Upper lobe of left lung (tissue), 6 donors: ENCODE measurements around the gene IL17RE. TPM values are rescaled to one million over a fixed set of nuclear protein-coding genes. Genes with fewer than 3 reads are reported as not detected.
"Not testable (repeated sequence)": the region's sequence is repeated elsewhere in the genome, so short reads cannot be mapped to it uniquely, and the experiment has no call there.

Source experiments
- ATAC-seq, 2 donors: fragments of 200-7000 bp; cut with Tn5 transposase; one replicate each; pipeline ENCODE4 v1.9.1; 2022; ENCODE audit warnings: mild to moderate bottlenecking in 2 of 2, moderate library complexity in 2 of 2; ENCODE audit not compliant: low FRiP score in 2 of 2
- DNase-seq, 2 donors: peaks; one replicate each; pipeline ENCODE4 v3.0.0-alpha.2; 2019 to 2020
- H3K27ac ChIP-seq, 4 donors: fragments of 200-600 bp; sonication (generic); one replicate each; pipeline ENCODE4 v1.5.1; 2016 to 2019
- H3K27me3 ChIP-seq, 4 donors: fragments of 200-600 bp; sonication (generic); one replicate each; pipeline ENCODE4 v1.5.1; 2017 to 2019
- H3K36me3 ChIP-seq, 4 donors: fragments of 200-600 bp; sonication (generic); one replicate each; pipeline ENCODE4 v1.5.1; 2016 to 2019
- H3K4me1 ChIP-seq, 4 donors: fragments of 200-600 bp; sonication (generic); one replicate each; pipeline ENCODE4 v1.5.1; 2018 to 2019
- H3K4me3 ChIP-seq, 4 donors: fragments of 200-600 bp; sonication (generic); one replicate each; pipeline ENCODE4 v1.5.1; 2017 to 2019; ENCODE audit warnings: mild to moderate bottlenecking in 2 of 4, moderate library complexity in 1 of 4
- H3K9me3 ChIP-seq, 4 donors: fragments of 200-600 bp; sonication (generic); one replicate each; pipeline ENCODE4 v1.5.1; 2018 to 2019
- EP300 ChIP-seq, 4 donors: sonication (generic); formaldehyde crosslinking; IDR thresholded peaks; one replicate each; pipeline ENCODE4 v1.5.1; 2017; ENCODE audit warnings: antibody characterized with exemption in 4 of 4, control low read depth in 2 of 4
- POLR2A ChIP-seq, 4 donors: fragments of 450-650 bp; IDR thresholded peaks; one replicate each; pipeline ENCODE4 v1.5.1; 2016 to 2017; ENCODE audit warnings: antibody characterized with exemption in 4 of 4, mild to moderate bottlenecking in 2 of 4
- POLR2AphosphoS5 ChIP-seq, 2 donors: sonication (generic); formaldehyde crosslinking; IDR thresholded peaks; one replicate each; pipeline ENCODE4 v1.5.1; 2017; ENCODE audit warnings: antibody characterized with exemption in 2 of 2
- WGBS, 2 donors: methylation state at CpG; one replicate each; pipeline ENCODE4 v1.1.5; 2017 to 2018; 5-methylcytosine and 5-hydroxymethylcytosine counted together
- total RNA-seq, 6 donors: library from RNA; depleted of rRNA in 4 of 6; stranded (reverse); fragments of >200 nt in 4 of 6; gene quantifications; one replicate each; pipeline versions ENCODE4 v1.1.0 to v1.2.1, GENCODE V29; 2016 to 2021
- TF ChIP-seq, protein P1 (sequence below), 6 experiments: fragments of 450-650 bp in 4 of 6; fragments of 200-600 bp in 2 of 6; sonication (generic) in 2 of 6; IDR thresholded peaks; one replicate each; pipeline ENCODE4 v1.5.1; 2016 to 2019; ENCODE audit warnings: antibody characterized with exemption in 6 of 6
- donor health status: DM: no; HTN: no; CAD: no; lungs with moderate emphysema.
- donor health status: DM: no; HTN: yes; CAD: no; lungs with severe emphysema.

The IL17RE gene
- total RNA-seq, 6 donors from 2014 or later: 16.1 to 44.8 (median 27.0) TPM

DNA sequence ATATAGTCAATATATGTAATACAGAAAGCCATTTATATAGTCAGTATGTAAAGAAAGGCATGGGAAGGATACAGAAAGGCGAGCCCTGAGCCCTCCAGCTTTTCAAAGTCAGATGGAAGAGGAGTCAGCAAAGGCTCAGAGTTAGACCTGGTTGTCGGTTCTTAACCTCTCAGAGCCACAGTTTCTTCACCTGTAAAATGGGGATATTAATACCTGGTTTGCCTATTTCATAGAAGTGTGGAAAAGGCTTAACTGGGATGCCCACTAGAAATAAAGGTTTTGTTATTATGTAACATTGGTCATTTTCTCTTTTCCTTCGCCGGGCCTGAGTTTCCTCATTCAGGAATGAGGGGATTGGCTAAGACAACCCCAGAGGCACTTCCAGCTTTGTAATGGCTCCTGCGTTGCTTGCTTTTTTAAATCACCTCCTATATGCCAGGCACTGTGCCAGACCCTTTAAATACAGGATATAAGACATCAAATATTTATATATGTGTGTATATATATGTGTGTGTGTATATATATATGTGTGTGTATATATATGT lies 33.4 kb downstream of the IL17RE start:
- H3K27ac ChIP-seq: no peak overlapping the region

GRCh38 chr3:9937486-9938238 lies 35.0 kb downstream of the IL17RE start:
- peaks cover 16 to 29% (median 22%) of the 10 kb centered on the region in 4 donors for H3K4me1 ChIP-seq
- no peak for DNase-seq
- H3K27me3 ChIP-seq: no peaks in the 10 kb centered on the region
- WGBS, 2 donors: 94% methylated on average over 5 to 13 of the region's 13 CpGs
- no peak for ATAC-seq
- no peak overlapping the region for H3K27ac ChIP-seq
- TF ChIP-seq POLR2AphosphoS5 (IDR thresholded peaks at IDR 0.05) (no peak), EP300 (IDR thresholded peaks at IDR 0.05) (no peak), POLR2A (IDR thresholded peaks at IDR 0.05) (no peak)
- TF ChIP-seq, protein P1, sequence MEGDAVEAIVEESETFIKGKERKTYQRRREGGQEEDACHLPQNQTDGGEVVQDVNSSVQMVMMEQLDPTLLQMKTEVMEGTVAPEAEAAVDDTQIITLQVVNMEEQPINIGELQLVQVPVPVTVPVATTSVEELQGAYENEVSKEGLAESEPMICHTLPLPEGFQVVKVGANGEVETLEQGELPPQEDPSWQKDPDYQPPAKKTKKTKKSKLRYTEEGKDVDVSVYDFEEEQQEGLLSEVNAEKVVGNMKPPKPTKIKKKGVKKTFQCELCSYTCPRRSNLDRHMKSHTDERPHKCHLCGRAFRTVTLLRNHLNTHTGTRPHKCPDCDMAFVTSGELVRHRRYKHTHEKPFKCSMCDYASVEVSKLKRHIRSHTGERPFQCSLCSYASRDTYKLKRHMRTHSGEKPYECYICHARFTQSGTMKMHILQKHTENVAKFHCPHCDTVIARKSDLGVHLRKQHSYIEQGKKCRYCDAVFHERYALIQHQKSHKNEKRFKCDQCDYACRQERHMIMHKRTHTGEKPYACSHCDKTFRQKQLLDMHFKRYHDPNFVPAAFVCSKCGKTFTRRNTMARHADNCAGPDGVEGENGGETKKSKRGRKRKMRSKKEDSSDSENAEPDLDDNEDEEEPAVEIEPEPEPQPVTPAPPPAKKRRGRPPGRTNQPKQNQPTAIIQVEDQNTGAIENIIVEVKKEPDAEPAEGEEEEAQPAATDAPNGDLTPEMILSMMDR (IDR thresholded peaks at IDR 0.05): no peak
- peaks cover 0 to 40% (median 11%) of the 10 kb centered on the region in 4 donors for H3K36me3 ChIP-seq
- H3K4me3 ChIP-seq: no peak overlapping the region
- H3K9me3 ChIP-seq: no peaks in the 10 kb centered on the region

More for the DNA sequence above, 33.4 kb downstream of the IL17RE start:
- Histone ChIP-seq H3K4me3 (no peak overlapping the region), H3K9me3 (no peaks in the 10 kb centered on the region), H3K4me1 (peaks cover 23 to 37% (median 28%) of the 10 kb centered on the region in 4 donors), H3K27me3 (no peaks in the 10 kb centered on the region), H3K36me3 (peaks cover 0 to 33% (median 8%) of the 10 kb centered on the region in 4 donors)
- ATAC-seq (no peak), DNase-seq (no peak)
- 73 to 80% methylated on average over 5 of the region's 5 CpGs for WGBS, 2 donors
- TF ChIP-seq POLR2A (IDR thresholded peaks at IDR 0.05) (no peak), POLR2AphosphoS5 (IDR thresholded peaks at IDR 0.05) (no peak), EP300 (IDR thresholded peaks at IDR 0.05) (no peak)
- TF ChIP-seq, protein P1 (IDR thresholded peaks at IDR 0.05): no peak

- H3K36me3 ChIP-seq: peaks cover 0 to 49% (median 17%) of the 10 kb centered on the region in 4 donors
- 97 to 99% methylated on average over 2 of the region's 2 CpGs for WGBS, 2 donors
- no peak overlapping the region for H3K4me3 ChIP-seq
- TF ChIP-seq POLR2AphosphoS5 (IDR thresholded peaks at IDR 0.05) (no peak), EP300 (IDR thresholded peaks at IDR 0.05) (no peak)
- no peak overlapping the region for H3K27ac ChIP-seq
- H3K9me3 ChIP-seq: no peaks in the 10 kb centered on the region
- H3K27me3 ChIP-seq: no peaks in the 10 kb centered on the region
- ATAC-seq (no peak), DNase-seq (no peak)
- peaks cover 14 to 24% (median 19%) of the 10 kb centered on the region in 4 donors for H3K4me1 ChIP-seq
Observed at GRCh38 chr3:9938966-9939365, 36.3 kb downstream of the IL17RE start.

GRCh38 chr3:9939906-9940305 lies 37.3 kb downstream of the IL17RE start:
- not testable (repeated sequence) for H3K4me3 ChIP-seq, H3K9me3 ChIP-seq, H3K27ac ChIP-seq, H3K27me3 ChIP-seq, ATAC-seq
- Histone ChIP-seq H3K36me3 (peaks cover 0 to 56% (median 22%) of the 10 kb centered on the region in 4 donors), H3K4me1 (peaks cover 5 to 18% (median 10%) of the 10 kb centered on the region in 4 donors)
- 98% methylated on average over 19 of the region's 32 CpGs; no CpG with 5 or more reads in 1 of the 2 donors for WGBS, 2 donors
- peak in 1 of 2 donors; percentile 72 for DNase-seq

- no peak for TF ChIP-seq POLR2AphosphoS5 (IDR thresholded peaks at IDR 0.05)
- TF ChIP-seq, protein P1 (IDR thresholded peaks at IDR 0.05): no peak
- peaks cover 0 to 55% (median 22%) of the 10 kb centered on the region in 4 donors for H3K36me3 ChIP-seq
- no peak overlapping the region for H3K4me3 ChIP-seq
- peaks cover 0 to 10% (median 4%) of the 10 kb centered on the region in 4 donors for H3K4me1 ChIP-seq
- DNase-seq: no peak
- ATAC-seq: no peak
- 94 to 99% methylated on average over 10 of the region's 10 CpGs for WGBS, 2 donors
- no peaks in the 10 kb centered on the region for H3K9me3 ChIP-seq
- H3K27me3 ChIP-seq: no peaks in the 10 kb centered on the region
- H3K27ac ChIP-seq: no peak overlapping the region
Observed at GRCh38 chr3:9940746-9941145, 38.1 kb downstream of the IL17RE start.
